ENCODE measurements around the gene FOXL2NB. TPM values are rescaled to one million over a fixed set of nuclear protein-coding genes. Genes with fewer than 3 reads are reported as not detected.

The FOXL2NB gene
- total RNA-seq, 1 donor from 2014 or later, result not detected

DNA sequence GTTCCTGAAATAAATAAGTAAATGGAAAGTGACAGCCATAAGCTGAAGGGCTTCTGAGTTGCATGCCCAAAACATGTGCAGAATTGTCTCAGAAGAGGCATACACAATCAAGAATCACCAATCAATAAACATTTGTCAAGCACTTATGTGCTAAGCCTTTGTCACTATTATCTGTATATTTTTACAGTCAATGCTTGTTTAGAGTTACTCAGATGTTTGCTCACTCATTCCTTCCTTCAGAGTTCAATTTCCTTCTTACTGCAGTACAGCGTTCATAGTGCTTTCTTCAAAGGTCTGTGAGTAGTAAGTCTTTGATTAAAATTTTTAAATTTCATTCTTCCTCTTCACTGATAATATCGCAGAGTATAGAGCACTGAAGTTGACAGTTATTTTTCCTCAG, 17.2 kb downstream of the FOXL2NB start:
- H3K36me3 Mint-ChIP-seq (ENCODE audit: low read depth), result no peaks in the 10 kb centered on the region
- ChIA-PET CTCF (no interaction called here), POLR2A (no interaction called here)
- DNase-seq, result no peak
- peaks cover 12% of the 10 kb centered on the region for H3K9me3 Mint-ChIP-seq
- intact Hi-C loops (cut with micrococcal nuclease), result no loop called here
- TF ChIP-seq, protein P1, sequence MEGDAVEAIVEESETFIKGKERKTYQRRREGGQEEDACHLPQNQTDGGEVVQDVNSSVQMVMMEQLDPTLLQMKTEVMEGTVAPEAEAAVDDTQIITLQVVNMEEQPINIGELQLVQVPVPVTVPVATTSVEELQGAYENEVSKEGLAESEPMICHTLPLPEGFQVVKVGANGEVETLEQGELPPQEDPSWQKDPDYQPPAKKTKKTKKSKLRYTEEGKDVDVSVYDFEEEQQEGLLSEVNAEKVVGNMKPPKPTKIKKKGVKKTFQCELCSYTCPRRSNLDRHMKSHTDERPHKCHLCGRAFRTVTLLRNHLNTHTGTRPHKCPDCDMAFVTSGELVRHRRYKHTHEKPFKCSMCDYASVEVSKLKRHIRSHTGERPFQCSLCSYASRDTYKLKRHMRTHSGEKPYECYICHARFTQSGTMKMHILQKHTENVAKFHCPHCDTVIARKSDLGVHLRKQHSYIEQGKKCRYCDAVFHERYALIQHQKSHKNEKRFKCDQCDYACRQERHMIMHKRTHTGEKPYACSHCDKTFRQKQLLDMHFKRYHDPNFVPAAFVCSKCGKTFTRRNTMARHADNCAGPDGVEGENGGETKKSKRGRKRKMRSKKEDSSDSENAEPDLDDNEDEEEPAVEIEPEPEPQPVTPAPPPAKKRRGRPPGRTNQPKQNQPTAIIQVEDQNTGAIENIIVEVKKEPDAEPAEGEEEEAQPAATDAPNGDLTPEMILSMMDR (IDR thresholded peaks at IDR 0.05), result no peak
- no peak for ATAC-seq (ENCODE audit: low read depth)
- H3K27ac Mint-ChIP-seq, result no peak overlapping the region
- peaks cover 31% of the 10 kb centered on the region for H3K27me3 Mint-ChIP-seq
- H3K4me1 Mint-ChIP-seq, result peaks cover 6% of the 10 kb centered on the region
- no peak overlapping the region for H3K4me3 Mint-ChIP-seq

DNA sequence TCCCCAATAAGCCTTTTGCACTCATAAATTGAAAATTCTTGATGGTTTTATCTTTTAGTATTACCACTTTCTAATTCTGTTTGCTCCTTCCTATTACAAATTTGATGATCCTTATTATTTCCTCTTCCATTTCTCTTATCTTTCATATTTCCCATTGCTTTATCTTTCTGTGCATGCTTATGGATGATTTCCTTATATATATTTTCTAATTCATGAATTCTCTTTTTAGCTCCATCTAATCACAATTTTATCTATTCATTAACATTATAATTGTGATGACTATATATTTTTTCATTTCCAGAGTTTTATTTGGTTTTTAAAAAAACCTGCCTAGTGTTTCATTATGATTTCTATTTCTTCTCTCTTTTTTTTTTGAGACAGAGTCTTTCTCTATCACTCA, 17.9 kb downstream of the FOXL2NB start:
- H3K36me3 Mint-ChIP-seq (ENCODE audit: low read depth), result no peaks in the 10 kb centered on the region
- TF ChIP-seq, protein P1 (IDR thresholded peaks at IDR 0.05), result no peak
- H3K9me3 Mint-ChIP-seq, result peaks cover 12% of the 10 kb centered on the region
- no peak for DNase-seq
- ChIA-PET POLR2A (no interaction called here), CTCF (no interaction called here)
- no peak overlapping the region for H3K27ac Mint-ChIP-seq
- intact Hi-C loops (cut with micrococcal nuclease), result no loop called here
- H3K4me3 Mint-ChIP-seq, result no peak overlapping the region
- peaks cover 32% of the 10 kb centered on the region for H3K27me3 Mint-ChIP-seq
- ATAC-seq (ENCODE audit: low read depth), result no peak
- peaks cover 6% of the 10 kb centered on the region for H3K4me1 Mint-ChIP-seq

- POLR2A ChIA-PET, result no interaction called here
- TF ChIP-seq, protein P1 (IDR thresholded peaks at IDR 0.05), result no peak
- CTCF ChIA-PET, result no interaction called here
These were observed 24.8 kb downstream of the FOXL2NB start for GRCh38 chr3:138971766-138972320.

GRCh38 chr3:138972941-138973340, 25.9 kb downstream of the FOXL2NB start:
- ATAC-seq (ENCODE audit: low read depth), result no peak
- Mint-ChIP-seq H3K36me3 (ENCODE audit: low read depth) (no peaks in the 10 kb centered on the region), H3K9me3 (no peaks in the 10 kb centered on the region), H3K4me1 (no peaks in the 10 kb centered on the region), H3K27me3 (peaks cover 15% of the 10 kb centered on the region), H3K27ac (no peak overlapping the region), H3K4me3 (no peak overlapping the region)
- TF ChIP-seq, protein P1 (IDR thresholded peaks at IDR 0.05), result no peak
- intact Hi-C loops (cut with micrococcal nuclease), result no loop called here
- ChIA-PET POLR2A (no interaction called here), CTCF (interaction anchor here (1.5 kb wide), 1 partner anchor 37 kb away, joined by 4 read pairs; no protein-coding TSS in a partner anchor)
- DNase-seq, result no peak

More at GRCh38 chr3:138971766-138972320, 24.8 kb downstream of the FOXL2NB start:
- no peak overlapping the region for H3K27ac Mint-ChIP-seq
- no peak for DNase-seq
- no peak overlapping the region for H3K4me3 Mint-ChIP-seq
- H3K36me3 Mint-ChIP-seq (ENCODE audit: low read depth), result no peaks in the 10 kb centered on the region
- peaks cover 16% of the 10 kb centered on the region for H3K27me3 Mint-ChIP-seq
- H3K9me3 Mint-ChIP-seq, result no peaks in the 10 kb centered on the region
- no peak for ATAC-seq (ENCODE audit: low read depth)
- no peaks in the 10 kb centered on the region for H3K4me1 Mint-ChIP-seq
- intact Hi-C loops (cut with micrococcal nuclease), result no loop called here

GRCh38 chr3:138974462-138974861, 27.4 kb downstream of the FOXL2NB start:
- DNase-seq, result no peak
- CTCF ChIA-PET, result no interaction called here
- TF ChIP-seq, protein P1 (IDR thresholded peaks at IDR 0.05), result no peak
- POLR2A ChIA-PET, result no interaction called here
- Mint-ChIP-seq H3K27ac (no peak overlapping the region), H3K4me3 (no peak overlapping the region), H3K27me3 (peaks cover 11% of the 10 kb centered on the region), H3K36me3 (ENCODE audit: low read depth) (no peaks in the 10 kb centered on the region), H3K4me1 (no peaks in the 10 kb centered on the region), H3K9me3 (no peaks in the 10 kb centered on the region)
- intact Hi-C loops (cut with micrococcal nuclease), result no loop called here
- no peak for ATAC-seq (ENCODE audit: low read depth)

Measured in activated B cell treated with CpG ODN at 0.5 μM for 24 hours (primary cell).